Measurements from ENCODE around the gene UNC13B. TPM values are rescaled to one million over a fixed set of nuclear protein-coding genes. Genes with fewer than 3 reads are reported as not detected.

UNC13B gene
- total and polyA plus RNA-seq, 2 of the 13 experiments (the other 11 are each of a cell fraction or from before 2014, with no cell fraction given) = 14.0 to 18.3 TPM

GRCh38 chr9:35348109-35348508, 186.3 kb downstream of the UNC13B start (continued):
- TF ChIP-seq, protein P1, sequence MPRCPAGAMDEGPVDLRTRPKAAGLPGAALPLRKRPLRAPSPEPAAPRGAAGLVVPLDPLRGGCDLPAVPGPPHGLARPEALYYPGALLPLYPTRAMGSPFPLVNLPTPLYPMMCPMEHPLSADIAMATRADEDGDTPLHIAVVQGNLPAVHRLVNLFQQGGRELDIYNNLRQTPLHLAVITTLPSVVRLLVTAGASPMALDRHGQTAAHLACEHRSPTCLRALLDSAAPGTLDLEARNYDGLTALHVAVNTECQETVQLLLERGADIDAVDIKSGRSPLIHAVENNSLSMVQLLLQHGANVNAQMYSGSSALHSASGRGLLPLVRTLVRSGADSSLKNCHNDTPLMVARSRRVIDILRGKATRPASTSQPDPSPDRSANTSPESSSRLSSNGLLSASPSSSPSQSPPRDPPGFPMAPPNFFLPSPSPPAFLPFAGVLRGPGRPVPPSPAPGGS (CRISPR knock-in tag; IDR thresholded peaks at IDR 0.05) = no peak
- TF ChIP-seq JARID2 (CRISPR knock-in tag; IDR thresholded peaks at IDR 0.05; ENCODE audit: insufficient replicate concordance) (no peak), ZNF543 (CRISPR knock-in tag; IDR thresholded peaks at IDR 0.05) (no peak), ZSCAN20 (CRISPR knock-in tag; IDR thresholded peaks at IDR 0.05; ENCODE audit: borderline replicate concordance) (no peak), ZNF276 (CRISPR knock-in tag; IDR thresholded peaks at IDR 0.05; ENCODE audit: low read depth) (no peak)

DNA sequence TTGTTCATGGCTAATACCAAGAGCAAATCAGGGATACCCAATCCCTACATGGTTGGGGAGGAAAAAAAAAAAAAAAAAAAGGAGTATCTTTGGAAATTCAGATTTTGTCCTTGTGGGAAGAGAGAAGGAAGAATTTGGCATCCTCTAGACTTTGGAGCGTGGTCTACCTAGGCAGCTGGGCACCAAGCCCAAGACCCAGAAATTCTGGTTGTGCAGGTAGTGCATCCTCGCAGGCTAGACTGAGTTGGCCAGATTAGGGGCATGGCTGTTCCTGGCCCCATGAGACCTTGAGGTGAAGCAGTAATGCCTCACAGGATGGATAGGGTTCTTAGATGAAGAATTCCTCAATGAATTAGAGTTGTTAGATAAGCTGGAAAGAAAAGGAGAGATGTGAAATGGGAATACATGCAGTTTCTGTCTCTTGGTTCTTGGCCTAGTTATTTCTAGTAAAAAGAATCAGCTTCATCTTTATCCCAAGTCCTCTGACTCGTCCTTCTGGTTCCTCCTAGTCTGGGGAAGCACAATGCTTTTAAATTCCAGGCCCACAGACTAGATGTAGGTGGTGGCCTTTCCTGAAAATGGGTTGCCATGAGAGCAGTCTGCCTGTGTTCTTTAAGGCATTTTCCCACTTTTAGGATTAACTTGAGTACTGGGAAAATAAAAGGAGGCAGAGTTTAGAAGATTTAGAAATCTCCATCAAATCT, 187.6 kb downstream of the UNC13B start:
- Histone ChIP-seq H2AFZ (ENCODE audit: low read length) (no peak overlapping the region), H3K36me3 (replicated peaks in 1 of 2; ENCODE audit: control insufficient read depth in 1 of 2, insufficient read depth in 2 of 2, low read length in 2 of 2) (no peaks in the 10 kb centered on the region; a peak in 1 of 5 replicates), H3K4me1 (ENCODE audit: insufficient read depth, low read length) (peaks cover 9% of the 10 kb centered on the region), H3K4me2 (ENCODE audit: low read depth, low read length) (no peak overlapping the region), H3K9me3 (ENCODE audit: low read length) (no peaks in the 10 kb centered on the region), H4K20me1 (ENCODE audit: insufficient read depth, low read length) (no peaks in the 10 kb centered on the region), H3K79me2 (ENCODE audit: insufficient read depth, low read length) (no peaks in the 10 kb centered on the region), H3K9ac (ENCODE audit: insufficient read depth, low read depth, low read length) (no peak overlapping the region), H3K4me3 (replicated peaks in 1 of 3; ENCODE audit: insufficient read depth in 1 of 3, low read depth in 2 of 3, low read length in 3 of 3) (no peak overlapping the region), H3K27ac (ENCODE audit: extremely low read length, insufficient read depth, low read length) (no peak overlapping the region), H3K27me3 (ENCODE audit: control insufficient read depth in 1 of 2, insufficient read depth in 2 of 2, low read length in 2 of 2) (no peaks in the 10 kb centered on the region)
- ATAC-seq = no peak
- ChIA-PET CTCF (ENCODE audit: low intra/inter-chr PET ratio, low total read pairs) (no interaction called here), POLR2A (interaction anchor here (0.7 kb wide), 1 partner anchor 30 kb away, joined by 3 read pairs; no protein-coding TSS in a partner anchor)
- TF ChIP-seq NAIF1 (CRISPR knock-in tag; IDR thresholded peaks at IDR 0.05; ENCODE audit: borderline replicate concordance) = no peak
- TF ChIP-seq, protein P2, sequence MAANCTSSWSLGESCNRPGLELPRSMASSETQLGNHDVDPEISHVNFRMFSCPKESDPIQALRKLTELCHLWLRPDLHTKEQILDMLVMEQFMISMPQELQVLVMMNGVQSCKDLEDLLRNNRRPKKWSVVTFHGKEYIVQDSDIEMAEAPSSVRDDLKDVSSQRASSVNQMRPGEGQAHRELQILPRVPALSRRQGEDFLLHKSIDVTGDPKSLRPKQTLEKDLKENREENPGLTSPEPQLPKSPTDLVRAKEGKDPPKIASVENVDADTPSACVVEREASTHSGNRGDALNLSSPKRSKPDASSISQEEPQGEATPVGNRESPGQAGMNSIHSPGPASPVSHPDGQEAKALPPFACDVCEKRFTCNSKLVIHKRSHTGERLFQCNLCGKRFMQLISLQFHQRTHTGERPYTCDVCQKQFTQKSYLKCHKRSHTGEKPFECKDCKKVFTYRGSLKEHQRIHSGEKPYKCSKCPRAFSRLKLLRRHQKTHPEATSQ (CRISPR knock-in tag; IDR thresholded peaks at IDR 0.05; ENCODE audit: borderline replicate concordance) = no peak
- no peak for TF ChIP-seq ZFP37 (CRISPR knock-in tag; IDR thresholded peaks at IDR 0.05; ENCODE audit: borderline replicate concordance)
- no peak for TF ChIP-seq MAZ (IDR thresholded peaks at IDR 0.05; ENCODE audit: borderline replicate concordance, low read depth, low read length)
- no peak for TF ChIP-seq MAZ (CRISPR knock-in tag; IDR thresholded peaks at IDR 0.05; ENCODE audit: low read depth)
- FAIRE-seq = no peak
- no peak for DNase-seq (ENCODE audit: low spot score)
- in situ Hi-C loops (cut with HindIII; ENCODE audit: extremely low pct_ligation_motif_present, low pct_unique_long_range_greater_than_20kb) (no loop called here), intact Hi-C loops (cut with micrococcal nuclease; ENCODE audit: unreplicated experiment) (no loop called here)
- WGBS (ENCODE audit: low lambda C conversion rate) = 96% methylated on average over 3 of the region's 3 CpGs
- BruUV-seq (replicated peaks) = no TSS peak
